Calu3 (cell line): Measurements from ENCODE around the gene ABR. TPM values are rescaled to one million over a fixed set of nuclear protein-coding genes. Genes with fewer than 3 reads are reported as not detected.

ENCODE experiments used
- BruUV-seq: library from RNA; stranded (reverse); fragments of 400-500 nt; replicated peaks from 2 replicates; lab custom pipeline; 2021; lab: Mats Ljungman, UMichigan
- CTCF ChIA-PET: fragments of 300-600 bp; sonication (Branson Sonifier 250); formaldehyde crosslinking; loops from one replicate; lab custom pipeline; 2022; ENCODE audit warnings: antibody characterized with exemption; lab: Charles Lee
- DNase-seq: peaks from one replicate; pipeline ENCODE4 v3.0.0; 2022
- H3K27ac Mint-ChIP-seq: one replicate; pipeline ENCODE4 v1.8.0; 2022; ENCODE audit warnings: mixed read lengths; ENCODE audit not compliant: unreplicated experiment
- H3K27me3 Mint-ChIP-seq: one replicate; pipeline ENCODE4 v1.8.0; 2022; ENCODE audit warnings: mixed read lengths; ENCODE audit not compliant: unreplicated experiment
- H3K36me3 Mint-ChIP-seq: one replicate; pipeline ENCODE4 v1.8.0; 2022; ENCODE audit warnings: mild to moderate bottlenecking, moderate library complexity, mixed read lengths; ENCODE audit not compliant: insufficient read depth, unreplicated experiment
- H3K4me1 Mint-ChIP-seq: one replicate; pipeline ENCODE4 v1.8.0; 2022; ENCODE audit warnings: mild to moderate bottlenecking, low read depth, mixed read lengths; ENCODE audit not compliant: unreplicated experiment
- H3K4me3 Mint-ChIP-seq: one replicate; pipeline ENCODE4 v1.8.0; 2022; ENCODE audit warnings: mild to moderate bottlenecking, low read depth, moderate library complexity, mixed read lengths; ENCODE audit not compliant: unreplicated experiment
- H3K9me3 Mint-ChIP-seq: one replicate; pipeline ENCODE4 v1.8.0; 2022; ENCODE audit warnings: low read depth, mixed read lengths; ENCODE audit not compliant: unreplicated experiment
- CTCF ChIP-seq: fragments of 200-600 bp; IDR thresholded peaks from one replicate; pipeline ENCODE4 v1.8.0; 2022; ENCODE audit warnings: antibody characterized with exemption; ENCODE audit not compliant: unreplicated experiment
- intact Hi-C: fragments of 100-400 bp; cut with micrococcal nuclease; formaldehyde crosslinking; loops from one replicate; pipeline ENCODE4 v1.10.0; 2022; ENCODE audit not compliant: unreplicated experiment
- total RNA-seq: library from RNA; stranded (reverse); gene quantifications from 2 replicates; pipeline ENCODE4 v1.2.3, GENCODE V29; 2022

ABR gene
- total RNA-seq, 1 experiment from 2014 or later = 92.7 TPM

- Mint-ChIP-seq H3K4me3 (no peak overlapping the region), H3K9me3 (no peaks in the 10 kb centered on the region), H3K4me1 (peaks cover 5% of the 10 kb centered on the region), H3K27ac (no peak overlapping the region), H3K27me3 (no peaks in the 10 kb centered on the region), H3K36me3 (peaks cover 7% of the 10 kb centered on the region)
- intact Hi-C loops = loop anchor here (10.0 kb wide), 2 partner anchors 65 to 215 kb away; no protein-coding TSS in a partner anchor
- DNase-seq = no peak
- TF ChIP-seq CTCF = no peak
- BruUV-seq = no TSS peak
- CTCF ChIA-PET = no interaction called here
Observed at GRCh38 chr17:1119924-1120323, 59.9 kb downstream of the ABR start.

- CTCF ChIA-PET = no interaction called here
- Mint-ChIP-seq H3K4me1 (peaks cover 18% of the 10 kb centered on the region), H3K27ac (no peak overlapping the region), H3K27me3 (no peaks in the 10 kb centered on the region), H3K36me3 (peaks cover 14% of the 10 kb centered on the region), H3K9me3 (no peaks in the 10 kb centered on the region), H3K4me3 (no peak overlapping the region)
- no peak for TF ChIP-seq CTCF
- intact Hi-C loops = no loop called here
- DNase-seq = no peak
- BruUV-seq = no TSS peak
Observed at GRCh38 chr17:1116602-1117001, 63.2 kb downstream of the ABR start.

- no peak for DNase-seq
- no TSS peak for BruUV-seq
- no peaks in the 10 kb centered on the region for H3K27me3 Mint-ChIP-seq
- intact Hi-C loops = no loop called here
- H3K36me3 Mint-ChIP-seq = peaks cover 48% of the 10 kb centered on the region
- CTCF ChIA-PET = no interaction called here
- H3K9me3 Mint-ChIP-seq = no peaks in the 10 kb centered on the region
- peaks cover 26% of the 10 kb centered on the region for H3K4me1 Mint-ChIP-seq
- H3K27ac Mint-ChIP-seq = no peak overlapping the region
- no peak overlapping the region for H3K4me3 Mint-ChIP-seq
- no peak for TF ChIP-seq CTCF
Observed at GRCh38 chr17:1112875-1113274, 66.9 kb downstream of the ABR start.

- H3K9me3 Mint-ChIP-seq = no peaks in the 10 kb centered on the region
- intact Hi-C loops = no loop called here
- BruUV-seq = no TSS peak
- peak; percentile 63 for DNase-seq
- H3K4me3 Mint-ChIP-seq = peak overlapping the region; percentile 86
- CTCF ChIA-PET = interaction anchor here (0.6 to 2.3 kb wide), 5 partner anchors 11 to 344 kb away, joined by 3 to 10 read pairs (median 6); partner anchors contain the start of gene CRK
- peak overlapping the region; percentile 98 for H3K27ac Mint-ChIP-seq
- TF ChIP-seq CTCF = no peak
- no peaks in the 10 kb centered on the region for H3K27me3 Mint-ChIP-seq
- peaks cover 58% of the 10 kb centered on the region for H3K36me3 Mint-ChIP-seq
- peaks cover 30% of the 10 kb centered on the region for H3K4me1 Mint-ChIP-seq
Observed at GRCh38 chr17:1111599-1112443, 68.0 kb downstream of the ABR start.
